ENCODE results near the gene FBXO24. TPM values are rescaled to one million over a fixed set of nuclear protein-coding genes. Genes with fewer than 3 reads are reported as not detected.
A peak's percentile ranks its signal among the peaks of the same experiment; 100 is the strongest.

FBXO24 gene
- total and polyA plus RNA-seq, 7 experiments from 2014 or later, result 0.75 to 3.1 (median 2.0) TPM

DNA sequence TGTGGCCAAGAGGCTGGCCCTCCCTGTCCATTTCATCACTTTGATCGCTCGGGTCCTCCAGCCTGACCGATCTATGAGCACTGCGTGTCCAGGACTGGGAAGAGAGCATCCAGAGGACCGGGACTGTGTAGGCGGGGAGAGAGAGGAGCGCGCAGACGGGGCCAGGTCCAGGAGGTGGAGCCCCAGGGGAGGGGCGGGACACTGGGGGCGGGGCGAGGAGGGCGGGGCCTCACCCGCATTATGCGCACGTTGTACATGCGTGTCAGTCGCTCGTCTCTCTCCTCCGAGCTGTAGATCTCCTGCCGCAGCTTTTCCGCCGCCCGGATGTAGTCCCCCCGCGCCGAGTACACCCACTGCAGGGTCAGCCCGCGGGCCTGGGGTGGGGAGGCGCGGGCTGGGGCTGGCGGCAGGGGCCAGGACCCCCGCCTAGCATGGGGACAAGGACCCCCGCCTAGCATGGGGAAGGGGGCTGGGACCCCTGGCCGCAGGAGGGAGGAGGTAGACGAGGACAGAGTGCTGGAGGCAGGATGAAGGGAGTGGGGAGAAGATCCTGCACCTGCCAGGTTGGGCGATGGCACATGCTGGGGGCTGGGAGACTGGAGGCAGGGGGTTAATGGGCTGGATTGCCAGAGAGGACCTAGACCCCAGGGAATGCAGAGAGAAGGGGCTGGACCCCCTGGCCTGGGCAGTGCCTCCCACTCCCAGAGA, 40.6 kb downstream of the FBXO24 start:
- intact Hi-C loops (cut with micrococcal nuclease), result loop anchor here (1.0 to 2.0 kb wide), 7 partner anchors 14 to 88 kb away; partner anchors contain the start of genes FBXO24 (in 2 of the 2), GNB2 (in 2 of the 2), LRCH4 (in 2 of the 2) and MOSPD3 (in 2 of the 2)
- H3K27ac ChIP-seq (ENCODE audit: low read depth, low read length), result peak overlapping the region; percentile 84
- CTCF ChIA-PET, result interaction anchor here (0.6 to 1.7 kb wide), 4 partner anchors 14 to 79 kb away, joined by 3 to 11 read pairs (median 7); partner anchors contain the start of genes MOSPD3 and POP7
- ATAC-seq (peak; percentile 99), DNase-seq (peak; percentile 56 to 88 (median 81))
- H3K36me3 ChIP-seq (ENCODE audit: control insufficient read depth in 2 of 3, insufficient read depth in 3 of 3, low read length in 3 of 3), result no peaks in the 10 kb centered on the region
- H3K4me3 ChIP-seq (ENCODE audit: low read length), result peak overlapping the region; percentile 58
- peaks cover 26 to 58% (median 43%) of the 10 kb centered on the region in 7 donors for H3K4me1 Mint-ChIP-seq
- no peaks in the 10 kb centered on the region for H3K27me3 Mint-ChIP-seq
- H3K9me3 ChIP-seq (ENCODE audit: control insufficient read depth in 2 of 3, low read length in 3 of 3), result no peaks in the 10 kb centered on the region
- H3K27ac Mint-ChIP-seq, result peak overlapping the region; percentile 49 to 88 (median 75)
- peaks cover 0 to 4% of the 10 kb centered on the region in 2 donors for H3K27me3 ChIP-seq (ENCODE audit: control insufficient read depth in 2 of 2, insufficient read depth in 2 of 2, low read length in 2 of 2)
- H3K36me3 Mint-ChIP-seq, result peaks cover 0 to 23% (median 2%) of the 10 kb centered on the region in 5 donors
- H3K4me3 Mint-ChIP-seq, result peak overlapping the region; percentile 60 to 87 (median 76)
- POLR2A ChIA-PET, result interaction anchor here (0.7 to 5.3 kb wide), 13 partner anchors 8 to 79 kb away, joined by 3 to 55 read pairs (median 4); partner anchors contain the start of genes FBXO24, LRCH4, MOSPD3 and POP7
- H3K9me3 Mint-ChIP-seq, result peaks cover 0 to 2% (median 0%) of the 10 kb centered on the region in 11 donors
- peaks cover 14 to 18% of the 10 kb centered on the region in 2 donors for H3K4me1 ChIP-seq (ENCODE audit: control insufficient read depth in 2 of 2, insufficient read depth in 2 of 2, low read length in 2 of 2)

DNA sequence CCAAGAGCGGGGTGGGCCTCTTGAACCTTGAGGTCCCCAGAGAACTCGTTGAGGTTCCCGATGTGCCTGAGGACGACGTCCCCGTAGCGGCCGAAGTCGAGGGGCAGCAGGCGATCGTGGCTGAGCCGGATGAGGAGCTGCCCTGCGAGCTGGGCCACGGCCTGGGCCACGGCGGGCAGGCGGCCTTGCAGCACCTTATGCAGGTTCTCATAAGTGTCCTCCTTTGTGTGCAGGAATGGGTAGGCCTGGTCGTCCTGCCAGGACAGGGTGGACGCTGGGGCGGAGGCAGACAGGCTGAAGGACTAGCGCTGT, 41.1 kb downstream of the FBXO24 start:
- ATAC-seq (no peak), DNase-seq (no peak)
- H3K36me3 ChIP-seq (ENCODE audit: control insufficient read depth in 2 of 3, insufficient read depth in 3 of 3, low read length in 3 of 3), result no peaks in the 10 kb centered on the region
- ChIA-PET CTCF (interaction anchor here (0.6 to 1.6 kb wide), 3 partner anchors 14 to 78 kb away, joined by 3 to 11 read pairs (median 3); partner anchors contain the start of gene POP7), POLR2A (interaction anchor here (1.0 to 5.3 kb wide), 9 partner anchors 8 to 78 kb away, joined by 3 to 55 read pairs (median 5); partner anchors contain the start of genes FBXO24, LRCH4, MOSPD3 and POP7)
- H3K9me3 Mint-ChIP-seq, result peaks cover 0 to 2% (median 0%) of the 10 kb centered on the region in 11 donors
- H3K36me3 Mint-ChIP-seq, result peaks cover 0 to 20% (median 0%) of the 10 kb centered on the region in 5 donors
- peak overlapping the region; percentile 58 for H3K4me3 ChIP-seq (ENCODE audit: low read length)
- intact Hi-C loops (cut with micrococcal nuclease), result loop anchor here (2.0 kb wide), 2 partner anchors 22 to 62 kb away; no protein-coding TSS in a partner anchor
- H3K27ac ChIP-seq (ENCODE audit: low read depth, low read length), result peak overlapping the region; percentile 84
- H3K9me3 ChIP-seq (ENCODE audit: control insufficient read depth in 2 of 3, low read length in 3 of 3), result no peaks in the 10 kb centered on the region
- H3K4me1 Mint-ChIP-seq, result peaks cover 26 to 60% (median 45%) of the 10 kb centered on the region in 7 donors
- peaks cover 14 to 18% of the 10 kb centered on the region in 2 donors for H3K4me1 ChIP-seq (ENCODE audit: control insufficient read depth in 2 of 2, insufficient read depth in 2 of 2, low read length in 2 of 2)
- H3K27me3 Mint-ChIP-seq, result no peaks in the 10 kb centered on the region
- peak overlapping the region in 9 of 10 donors; percentile 25 to 87 (median 70) for H3K4me3 Mint-ChIP-seq
- H3K27ac Mint-ChIP-seq, result peak overlapping the region in 7 of 9 donors; percentile 49 to 88 (median 75)
- H3K27me3 ChIP-seq (ENCODE audit: control insufficient read depth in 2 of 2, insufficient read depth in 2 of 2, low read length in 2 of 2), result peaks cover 0 to 4% of the 10 kb centered on the region in 2 donors

DNA sequence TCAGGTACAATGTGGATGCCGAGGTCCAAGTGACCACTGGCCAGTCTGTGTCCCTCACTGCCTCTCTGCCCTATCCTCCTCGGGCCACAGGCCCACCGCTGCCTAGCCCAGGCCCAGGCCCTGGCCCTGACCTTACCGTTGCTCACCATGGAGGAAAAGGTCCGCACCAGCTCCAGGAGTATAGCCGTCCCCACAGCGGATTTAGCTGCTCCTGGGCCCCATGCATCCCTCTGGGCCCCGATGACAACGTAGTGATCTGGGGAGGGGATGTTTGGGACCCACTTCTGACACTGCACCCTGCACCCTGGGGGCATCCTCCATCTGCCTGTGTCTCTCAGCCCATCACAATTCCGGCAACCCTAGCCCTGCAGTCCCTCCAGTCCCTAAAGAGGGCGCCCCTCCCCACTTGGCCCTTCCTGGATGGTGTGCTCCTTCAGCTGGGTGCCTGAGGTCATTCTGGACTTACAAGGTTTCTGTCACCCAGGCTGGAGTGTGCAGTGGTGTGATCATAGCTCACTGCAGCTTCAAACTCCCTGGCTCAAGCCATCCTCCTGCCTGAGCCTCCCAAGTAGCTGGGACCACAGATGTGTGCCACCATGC, 43.1 kb downstream of the FBXO24 start:
- peak overlapping the region in 5 of 9 donors; percentile 45 to 88 (median 65) for H3K27ac Mint-ChIP-seq
- peaks cover 0 to 3% (median 0%) of the 10 kb centered on the region in 11 donors for H3K9me3 Mint-ChIP-seq
- POLR2A ChIA-PET, result interaction anchor here (0.9 to 1.5 kb wide), 4 partner anchors 17 to 63 kb away, joined by 3 to 6 read pairs (median 3); partner anchors contain the start of gene MOSPD3
- Histone ChIP-seq H3K4me1 (ENCODE audit: control insufficient read depth in 2 of 2, insufficient read depth in 2 of 2, low read length in 2 of 2) (peaks cover 14 to 18% of the 10 kb centered on the region in 2 donors), H3K9me3 (ENCODE audit: control insufficient read depth in 2 of 3, low read length in 3 of 3) (no peaks in the 10 kb centered on the region), H3K4me3 (ENCODE audit: low read length) (no peak overlapping the region), H3K27me3 (ENCODE audit: control insufficient read depth in 2 of 2, insufficient read depth in 2 of 2, low read length in 2 of 2) (peaks cover 0 to 3% of the 10 kb centered on the region in 2 donors), H3K36me3 (ENCODE audit: control insufficient read depth in 2 of 3, insufficient read depth in 3 of 3, low read length in 3 of 3) (no peaks in the 10 kb centered on the region), H3K27ac (ENCODE audit: low read depth, low read length) (no peak overlapping the region)
- CTCF ChIA-PET, result interaction anchor here (0.7 to 1.2 kb wide), 3 partner anchors 8 to 45 kb away, joined by 3 to 4 read pairs (median 3); partner anchors contain the start of gene MOSPD3
- H3K36me3 Mint-ChIP-seq, result peaks cover 0 to 12% (median 0%) of the 10 kb centered on the region in 5 donors
- no peak for DNase-seq
- intact Hi-C loops (cut with micrococcal nuclease), result no loop called here
- peaks cover 23 to 61% (median 51%) of the 10 kb centered on the region in 7 donors for H3K4me1 Mint-ChIP-seq
- ATAC-seq, result no peak
- peak overlapping the region in 4 of 10 donors; percentile 12 to 76 (median 24) for H3K4me3 Mint-ChIP-seq
- H3K27me3 Mint-ChIP-seq, result no peaks in the 10 kb centered on the region

DNA sequence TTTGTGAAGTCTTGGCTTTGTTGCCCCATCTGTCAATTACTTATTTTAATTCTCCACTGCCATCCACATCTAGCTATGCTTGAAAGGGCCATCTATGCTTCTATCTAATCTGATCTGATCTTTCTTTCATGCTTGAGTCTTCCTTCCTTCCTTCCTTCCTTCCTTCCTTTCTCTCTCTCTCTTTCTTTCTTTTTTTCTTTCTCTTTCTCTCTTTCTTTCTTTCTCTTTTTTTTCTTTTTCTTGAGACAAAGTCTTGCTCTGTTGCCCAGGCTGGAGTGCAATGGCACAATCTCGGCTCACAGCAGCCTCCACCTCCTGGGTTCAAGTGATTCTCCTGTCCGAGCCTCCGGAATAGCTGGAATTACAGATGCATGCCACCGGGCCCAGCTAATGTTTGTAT, 43.9 kb downstream of the FBXO24 start:
- peaks cover 20 to 63% (median 49%) of the 10 kb centered on the region in 7 donors for H3K4me1 Mint-ChIP-seq
- Histone ChIP-seq H3K9me3 (ENCODE audit: control insufficient read depth in 2 of 3, low read length in 3 of 3) (no peaks in the 10 kb centered on the region), H3K27me3 (ENCODE audit: control insufficient read depth in 2 of 2, insufficient read depth in 2 of 2, low read length in 2 of 2) (no peaks in the 10 kb centered on the region), H3K4me1 (ENCODE audit: control insufficient read depth in 2 of 2, insufficient read depth in 2 of 2, low read length in 2 of 2) (peaks cover 14 to 18% of the 10 kb centered on the region in 2 donors), H3K36me3 (ENCODE audit: control insufficient read depth in 2 of 3, insufficient read depth in 3 of 3, low read length in 3 of 3) (no peaks in the 10 kb centered on the region), H3K27ac (ENCODE audit: low read depth, low read length) (no peak overlapping the region), H3K4me3 (ENCODE audit: low read length) (no peak overlapping the region)
- H3K9me3 Mint-ChIP-seq, result peaks cover 0 to 4% (median 0%) of the 10 kb centered on the region in 11 donors
- peaks cover 0 to 14% (median 0%) of the 10 kb centered on the region in 5 donors for H3K36me3 Mint-ChIP-seq
- H3K27ac Mint-ChIP-seq, result peak overlapping the region in 6 of 9 donors; percentile 5 to 87 (median 40)
- peaks cover 0 to 4% (median 0%) of the 10 kb centered on the region in 5 donors for H3K27me3 Mint-ChIP-seq
- DNase-seq (no peak), ATAC-seq (no peak)
- CTCF ChIA-PET, result interaction anchor here (0.7 kb wide), 1 partner anchor 46 kb away, joined by 3 read pairs; no protein-coding TSS in a partner anchor
- peak overlapping the region in 5 of 10 donors; percentile 10 to 38 (median 21) for H3K4me3 Mint-ChIP-seq
- POLR2A ChIA-PET, result interaction anchor here (1.0 to 1.5 kb wide), 3 partner anchors 17 to 62 kb away, joined by 3 to 6 read pairs (median 3); partner anchors contain the start of gene MOSPD3
- intact Hi-C loops (cut with micrococcal nuclease), result no loop called here

DNA sequence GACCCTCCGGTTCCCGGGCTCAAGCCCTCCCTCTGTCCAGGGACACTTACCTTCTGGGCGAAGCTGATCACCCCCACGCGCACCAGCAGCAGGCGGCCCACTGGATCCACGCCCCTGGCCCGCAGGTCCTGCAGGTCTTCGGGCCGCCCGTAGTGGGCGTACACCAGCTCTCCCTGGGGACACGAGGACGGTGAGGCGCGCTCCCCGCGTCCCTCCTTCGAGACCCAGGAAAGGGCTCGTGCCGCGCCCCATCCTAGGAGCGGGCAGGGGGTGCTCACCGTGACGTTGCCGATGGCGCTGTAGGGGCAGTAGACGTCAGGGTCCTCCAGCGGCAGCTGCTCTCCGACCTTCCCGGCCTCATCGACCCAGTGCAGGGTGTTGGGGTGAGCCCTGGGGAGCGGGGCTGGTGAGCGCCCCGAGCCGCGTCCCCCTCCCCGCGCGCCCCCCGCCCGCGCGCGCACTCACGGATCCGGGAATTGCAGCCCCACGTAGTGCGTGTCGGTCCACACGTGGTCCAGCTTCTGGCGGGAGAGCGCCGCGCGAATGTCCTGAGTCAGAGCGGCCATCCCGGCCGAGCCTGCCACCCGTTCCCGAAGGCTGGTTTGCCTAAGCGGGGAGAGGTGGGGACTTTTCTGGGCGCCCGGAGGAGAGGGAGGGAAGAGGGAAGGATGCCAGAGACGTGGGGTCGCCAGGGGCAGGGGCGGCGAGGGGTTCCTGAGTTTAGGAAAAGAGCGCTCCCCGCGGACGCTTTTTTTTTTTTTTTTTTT, 47.0 kb downstream of the FBXO24 start:
- H3K9me3 ChIP-seq (ENCODE audit: control insufficient read depth in 2 of 3, low read length in 3 of 3), result no peaks in the 10 kb centered on the region
- POLR2A ChIA-PET, result interaction anchor here (0.6 to 2.7 kb wide), 13 partner anchors 9 to 114 kb away, joined by 3 to 11 read pairs (median 4); partner anchors contain the start of genes ACTL6B, GNB2 and MOSPD3
- peak overlapping the region; percentile 79 to 89 (median 84) for H3K4me3 Mint-ChIP-seq

More for the DNA sequence above, 47.0 kb downstream of the FBXO24 start:
- Mint-ChIP-seq H3K9me3 (peaks cover 0 to 4% (median 0%) of the 10 kb centered on the region in 11 donors), H3K36me3 (peaks cover 0 to 10% (median 0%) of the 10 kb centered on the region in 5 donors), H3K27ac (peak overlapping the region in 7 of 9 donors; percentile 40 to 92 (median 63)), H3K4me1 (peaks cover 10 to 42% (median 25%) of the 10 kb centered on the region in 7 donors), H3K27me3 (peaks cover 0 to 4% (median 0%) of the 10 kb centered on the region in 5 donors)
- CTCF ChIA-PET, result interaction anchor here (0.6 to 2.7 kb wide), 3 partner anchors 10 to 72 kb away, joined by 3 to 20 read pairs (median 5); partner anchors contain the start of gene POP7
- H3K4me3 ChIP-seq (ENCODE audit: low read length), result peak overlapping the region; percentile 68
- no peaks in the 10 kb centered on the region for H3K27me3 ChIP-seq (ENCODE audit: control insufficient read depth in 2 of 2, insufficient read depth in 2 of 2, low read length in 2 of 2)
- H3K36me3 ChIP-seq (ENCODE audit: control insufficient read depth in 2 of 3, insufficient read depth in 3 of 3, low read length in 3 of 3), result no peaks in the 10 kb centered on the region
- H3K4me1 ChIP-seq (ENCODE audit: control insufficient read depth in 2 of 2, insufficient read depth in 2 of 2, low read length in 2 of 2), result no peaks in the 10 kb centered on the region
- peak overlapping the region; percentile 56 for H3K27ac ChIP-seq (ENCODE audit: low read depth, low read length)
- DNase-seq (peak in 8 of 9 donors; percentile 39 to 72 (median 45)), ATAC-seq (peak; percentile 79)
- intact Hi-C loops (cut with micrococcal nuclease), result loop anchor here (1.0 to 2.0 kb wide), 5 partner anchors 29 to 58 kb away; partner anchors contain the start of genes GNB2 (in 2 of the 2), FBXO24 (in 1 of the 2) and LRCH4 (in 1 of the 2)
